IMR-90 (cell line): ENCODE data around the gene KIF1B. TPM values are rescaled to one million over a fixed set of nuclear protein-coding genes. Genes with fewer than 3 reads are reported as not detected.

Experiments used
- ATAC-seq: fragments of 200-7000 bp; cut with Tn5 transposase; 2 replicates; pipeline ENCODE4 v1.9.1; 2020; ENCODE audit warnings: low read depth, mild to moderate bottlenecking, moderate library complexity
- BruUV-seq: library from RNA; stranded (reverse); fragments of 400-500 nt; replicated peaks from 2 replicates; lab custom pipeline; 2021; lab: Mats Ljungman, UMichigan
- CTCF ChIA-PET: fragments of 300-600 bp; formaldehyde crosslinking; extraction: SDS; loops from one replicate; lab custom pipeline; 2021; ENCODE audit warnings: antibody characterized with exemption; lab: Yijun Ruan, JAX
- POLR2A ChIA-PET: fragments of 300-600 bp; sonication (Branson Sonifier 250); formaldehyde crosslinking; loops from one replicate; lab custom pipeline; 2022; ENCODE audit warnings: antibody characterized with exemption; ENCODE audit not compliant: unreplicated experiment; lab: Charles Lee
- DNase-seq: peaks from one replicate; pipeline ENCODE4 v3.0.0; 2013
- H2AFZ ChIP-seq: replicated peaks from 2 replicates; pipeline ENCODE3; 2013; ENCODE audit warnings: low read length, mild to moderate bottlenecking; ENCODE audit not compliant: poor library complexity
- H2AK5ac ChIP-seq: 2 replicates; pipeline ENCODE4 v1.6.1; 2013; ENCODE audit warnings: low read depth, low read length, inconsistent platforms
- H2AK9ac ChIP-seq: replicated peaks from 2 replicates; pipeline ENCODE3; 2013; ENCODE audit warnings: mild to moderate bottlenecking, low read depth, low read length, moderate library complexity; ENCODE audit not compliant: poor library complexity
- H2BK120ac ChIP-seq: 2 replicates; pipeline ENCODE4 v1.6.1; 2013; ENCODE audit warnings: low read depth, low read length, inconsistent platforms
- H2BK15ac ChIP-seq: 3 replicates; pipeline ENCODE4 v1.6.1; 2013; ENCODE audit warnings: low read depth, low read length, inconsistent platforms
- H2BK20ac ChIP-seq: 2 replicates; pipeline ENCODE4 v1.6.1; 2013; ENCODE audit warnings: low read depth, mild to moderate bottlenecking, inconsistent platforms, low read length, moderate library complexity
- H2BK5ac ChIP-seq: 2 replicates; pipeline ENCODE4 v1.6.1; 2013; ENCODE audit warnings: mild to moderate bottlenecking, low read depth, low read length, inconsistent platforms; ENCODE audit not compliant: poor library complexity, severe bottlenecking
- H3K14ac ChIP-seq: replicated peaks from 2 replicates; pipeline ENCODE4 v1.6.1; 2013; ENCODE audit warnings: low read depth, low read length, inconsistent platforms
- H3K18ac ChIP-seq: 2 replicates; pipeline ENCODE4 v1.6.1; 2013; ENCODE audit warnings: low read depth, low read length, control low read depth
- H3K23ac ChIP-seq: 2 replicates; pipeline ENCODE4 v1.6.1; 2013; ENCODE audit warnings: low read depth, low read length, inconsistent platforms
- H3K27ac ChIP-seq: 2 replicates; pipeline ENCODE4 v1.5.1; 2013; ENCODE audit warnings: mild to moderate bottlenecking, control low read depth, low read length; ENCODE audit not compliant: insufficient read depth
- H3K27me3 ChIP-seq: 2 replicates; pipeline ENCODE4 v1.6.1; 2013; ENCODE audit warnings: low read length; ENCODE audit not compliant: control insufficient read depth, insufficient read depth
- H3K36me3 ChIP-seq: 2 replicates; pipeline ENCODE4 v1.6.1; 2013; ENCODE audit warnings: low read length, mixed read lengths; ENCODE audit not compliant: control insufficient read depth, insufficient read depth
- H3K4ac ChIP-seq: 2 replicates; pipeline ENCODE4 v1.6.1; 2013; ENCODE audit warnings: low read depth, low read length, inconsistent platforms
- H3K4me1 ChIP-seq: 2 replicates; pipeline ENCODE4 v1.6.1; 2013; ENCODE audit warnings: low read length, mixed read lengths; ENCODE audit not compliant: control insufficient read depth, insufficient read depth
- H3K4me2 ChIP-seq: 2 replicates; pipeline ENCODE4 v1.6.1; 2013; ENCODE audit warnings: low read depth, mild to moderate bottlenecking, control low read depth, low read length, moderate library complexity
- H3K4me3 ChIP-seq: 2 replicates; pipeline ENCODE4 v1.5.1; 2013; ENCODE audit warnings: low read depth, mild to moderate bottlenecking, control low read depth, low read length, moderate library complexity; ENCODE audit not compliant: insufficient read depth
- H3K56ac ChIP-seq: 2 replicates; pipeline ENCODE4 v1.6.1; 2013; ENCODE audit warnings: low read length, inconsistent platforms; ENCODE audit not compliant: insufficient read depth; ENCODE audit errors: extremely low read depth
- H3K79me1 ChIP-seq, 2 experiments: 2 replicates each; pipeline ENCODE4 v1.6.1; 2013; ENCODE audit warnings: low read length in 2 of 2, inconsistent platforms in 1 of 2, low read depth in 1 of 2
- H3K9ac ChIP-seq: 2 replicates; pipeline ENCODE4 v1.6.1; 2013; ENCODE audit warnings: low read depth, low read length, control low read depth
- H3K9me1 ChIP-seq: 2 replicates; pipeline ENCODE4 v1.6.1; 2013; ENCODE audit warnings: low read length, inconsistent platforms; ENCODE audit not compliant: insufficient read depth
- H3K9me3 ChIP-seq: 2 replicates; pipeline ENCODE4 v1.6.1; 2013; ENCODE audit warnings: low read length; ENCODE audit not compliant: control insufficient read depth, insufficient read depth
- H4K20me1 ChIP-seq: 2 replicates; pipeline ENCODE4 v1.6.1; 2013; ENCODE audit warnings: low read length, inconsistent platforms; ENCODE audit not compliant: insufficient read depth
- H4K5ac ChIP-seq: 2 replicates; pipeline ENCODE4 v1.6.1; 2013; ENCODE audit warnings: mild to moderate bottlenecking, low read depth, low read length, control low read depth
- H4K8ac ChIP-seq, 2 experiments: 2 replicates each; pipeline ENCODE4 v1.6.1; 2013; ENCODE audit warnings: low read depth in 2 of 2, low read length in 2 of 2, control low read depth in 1 of 2, inconsistent platforms in 1 of 2
- H4K91ac ChIP-seq: 2 replicates; pipeline ENCODE4 v1.6.1; 2013; ENCODE audit warnings: low read depth, low read length, inconsistent platforms; ENCODE audit not compliant: insufficient read depth
- RAD21 ChIP-seq: IDR thresholded peaks from 2 replicates; pipeline ENCODE4 v1.6.1; 2012; ENCODE audit warnings: low read length, improper control_type of control experiment
- WGBS, 2 experiments: methylation state at CpG; one replicate each; pipeline versions ENCODE4 v1.1.5 to v1.1.7; 2013; ENCODE audit warnings: missing lambda C conversion rate in 2 of 2; ENCODE audit not compliant: insufficient read length in 1 of 2; ENCODE audit errors: extremely low coverage in 2 of 2; 5-methylcytosine and 5-hydroxymethylcytosine counted together
- dilution Hi-C: fragments of 300-500 bp; cut with HindIII; formaldehyde crosslinking; loops from one replicate; pipeline ENCODE4 v1.14.3; 2018; ENCODE audit warnings: low sequenced_read_pairs; ENCODE audit not compliant: unreplicated experiment
- in situ Hi-C: fragments of 300-500 bp; cut with MboI; formaldehyde crosslinking; loops from 3 replicates; pipeline ENCODE4 v1.14.3; 2019; ENCODE audit warnings: low sequenced_read_pairs, inconsistent platforms, mixed read lengths
- intact Hi-C: fragments of 100-400 bp; cut with micrococcal nuclease; formaldehyde crosslinking; loops from 2 replicates; pipeline ENCODE4 v1.10.0; 2022
- polyA plus RNA-seq, 3 experiments: library from polyadenylated mRNA; depleted of rRNA; stranded (reverse); fragments of >200 nt; gene quantifications; 2 replicates each; pipeline ENCODE4 v1.2.3, GENCODE V29; 2012; ENCODE audit warnings: low replicate concordance in 1 of 3
- total RNA-seq: library from RNA; depleted of rRNA; stranded (reverse); fragments of >200 nt; gene quantifications from 2 replicates; pipeline ENCODE4 v1.2.3, GENCODE V29; 2012

Gene KIF1B
- total and polyA plus RNA-seq, 2 of the 4 experiments (the other 2 are of a cell fraction), result 13.0 to 21.1 TPM

GRCh38 chr1:10171995-10172669 is 38.2 kb upstream of the KIF1B start:
- H2BK15ac ChIP-seq, result no peak overlapping the region
- intact Hi-C loops (no loop called here), dilution Hi-C loops (no loop called here), in situ Hi-C loops (no loop called here)
- CTCF ChIA-PET, result no interaction called here
- no peak overlapping the region for H3K23ac ChIP-seq
- DNase-seq (no peak), ATAC-seq (no peak)
- H4K8ac ChIP-seq, result no peak overlapping the region
- no peak overlapping the region for H3K4me3 ChIP-seq
- H3K4me2 ChIP-seq, result no peak overlapping the region
- POLR2A ChIA-PET, result no interaction called here
- no peak overlapping the region for H3K56ac ChIP-seq
- TF ChIP-seq RAD21, result no peak
- H2AK5ac ChIP-seq, result no peak overlapping the region
- no peak overlapping the region for H4K5ac ChIP-seq
- H3K79me1 ChIP-seq, result peaks cover 0 to 10% of the 10 kb centered on the region in 2 experiments; a peak in 2 of 4 replicates
- no peak overlapping the region for H3K27ac ChIP-seq
- no peak overlapping the region for H2AK9ac ChIP-seq
- no peak overlapping the region for H2AFZ ChIP-seq
- WGBS, 2 experiments, result 100% methylated on average over 1 to 2 of the region's 8 CpGs
- H4K91ac ChIP-seq, result no peak overlapping the region
- no peak overlapping the region for H3K14ac ChIP-seq
- no peak overlapping the region for H3K4ac ChIP-seq
- no peaks in the 10 kb centered on the region for H3K27me3 ChIP-seq
- H2BK20ac ChIP-seq, result no peak overlapping the region
- no peak overlapping the region for H2BK5ac ChIP-seq
- peaks cover 9% of the 10 kb centered on the region; the same call in 1 of the 2 replicates for H3K9me1 ChIP-seq
- no peak overlapping the region for H3K9ac ChIP-seq
- no peak overlapping the region for H3K18ac ChIP-seq
- H3K36me3 ChIP-seq, result peaks cover 36% of the 10 kb centered on the region
- no peaks in the 10 kb centered on the region for H3K4me1 ChIP-seq
- H4K20me1 ChIP-seq, result no peaks in the 10 kb centered on the region; the same call in 1 of the 2 replicates
- H3K9me3 ChIP-seq, result no peaks in the 10 kb centered on the region; the same call in 1 of the 2 replicates
- no TSS peak for BruUV-seq
- H2BK120ac ChIP-seq, result no peak overlapping the region
